ENCODE data around the gene DIAPH1.
A peak's percentile ranks its signal among the peaks of the same experiment; 100 is the strongest.

DIAPH1 gene

GRCh38 chr5:141517312-141517711, 101.5 kb downstream of the DIAPH1 start:
- no peak for DNase-seq

DNA sequence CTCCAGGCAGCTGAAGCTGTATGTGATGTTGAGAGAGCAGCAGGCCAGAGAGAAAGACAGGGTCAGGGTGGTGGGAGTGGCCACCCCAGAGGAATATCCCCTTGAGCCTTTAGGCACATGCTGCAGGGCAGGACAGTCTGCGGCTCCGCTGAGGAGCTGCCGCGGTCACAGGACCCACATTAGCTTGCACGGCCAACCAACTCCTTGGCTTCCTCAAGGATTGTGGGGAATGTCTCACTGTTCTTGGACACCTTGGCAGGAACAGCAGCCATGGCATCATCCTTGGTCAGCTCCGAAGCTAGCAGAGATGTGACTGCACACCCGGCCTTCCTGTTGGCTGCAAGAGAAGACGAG, 102.2 kb downstream of the DIAPH1 start:
- DNase-seq: no peak

- no peak for DNase-seq
Observed at GRCh38 chr5:141515946-141516671, 102.7 kb downstream of the DIAPH1 start.

- DNase-seq: no peak
Observed at GRCh38 chr5:141515141-141515540, 103.7 kb downstream of the DIAPH1 start.

DNA sequence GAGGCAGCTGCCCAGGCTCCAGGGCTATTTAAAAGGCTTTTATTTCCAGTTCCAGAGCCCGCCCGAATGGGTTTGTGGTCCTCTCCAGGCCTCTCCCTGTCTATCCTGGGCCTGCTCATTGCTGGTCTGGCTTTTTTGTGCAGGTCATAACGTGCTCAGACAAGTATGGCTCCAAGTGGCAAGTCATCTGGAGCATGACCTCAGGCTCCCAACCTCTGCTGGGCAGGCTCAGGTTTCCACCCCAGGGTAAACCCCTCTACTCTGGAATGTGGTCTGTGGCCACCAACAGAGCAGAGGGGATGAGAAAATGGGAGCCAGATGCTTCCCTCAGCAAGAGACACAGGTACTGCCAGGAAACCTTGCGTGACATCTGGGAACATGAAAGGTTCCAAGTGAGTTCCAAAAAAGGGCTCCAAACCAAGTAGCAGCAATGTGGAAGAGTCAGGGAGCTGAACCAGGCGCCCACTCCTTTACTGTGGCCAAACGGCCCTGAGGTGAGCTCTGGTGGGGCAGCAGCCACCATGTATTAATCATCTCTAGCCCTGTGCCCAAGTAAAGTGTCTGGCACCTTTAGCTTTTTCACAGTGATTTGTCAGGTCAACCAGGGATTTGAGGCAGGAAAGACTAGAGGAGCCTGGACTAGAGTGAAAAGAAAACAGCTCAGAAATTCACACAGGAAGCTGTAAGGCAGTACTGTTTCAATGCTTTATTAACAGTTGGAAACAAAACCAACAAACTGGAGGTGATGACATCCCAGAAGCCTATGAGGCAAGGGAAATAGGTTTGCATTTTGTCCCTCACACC, 104.3 kb downstream of the DIAPH1 start:
- no peak for DNase-seq

DNA sequence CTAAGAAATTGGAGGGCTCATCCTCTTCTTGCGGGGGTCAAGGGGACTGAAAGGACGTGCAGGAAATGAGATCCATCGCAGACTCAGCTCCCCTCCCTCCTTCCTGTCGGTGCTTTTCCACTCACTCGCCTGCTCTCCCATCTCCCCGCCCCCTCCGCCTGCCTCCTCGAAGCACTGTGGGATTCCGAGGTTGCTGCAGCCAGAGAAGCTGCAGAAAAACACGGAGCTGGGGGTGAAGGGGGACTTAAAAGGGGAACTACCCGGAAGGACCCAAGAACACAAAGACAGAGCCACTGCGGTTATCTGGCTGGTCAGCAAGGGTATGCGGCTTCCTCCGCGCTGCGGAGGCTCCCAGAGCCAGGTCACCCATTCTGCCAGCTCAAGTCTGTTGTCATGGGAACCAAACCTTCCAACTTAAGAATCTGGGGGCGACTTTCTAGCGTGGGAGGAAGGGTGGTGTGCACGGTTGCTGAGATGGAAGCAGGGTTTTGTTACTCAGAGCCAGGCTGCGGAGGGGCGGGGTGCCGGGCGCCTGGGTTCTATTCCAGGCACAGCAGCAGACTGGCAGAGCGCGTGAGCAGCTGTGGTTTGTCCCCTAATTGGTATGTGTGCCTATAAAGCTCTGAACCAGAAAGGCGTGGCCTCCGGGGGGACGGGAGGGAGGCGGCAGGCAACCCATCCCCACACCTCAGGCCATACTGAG, 105.0 kb downstream of the DIAPH1 start:
- peak; percentile 94 for DNase-seq

- DNase-seq: peak; percentile 92
Observed at GRCh38 chr5:141512911-141513626, 105.7 kb downstream of the DIAPH1 start.

DNA sequence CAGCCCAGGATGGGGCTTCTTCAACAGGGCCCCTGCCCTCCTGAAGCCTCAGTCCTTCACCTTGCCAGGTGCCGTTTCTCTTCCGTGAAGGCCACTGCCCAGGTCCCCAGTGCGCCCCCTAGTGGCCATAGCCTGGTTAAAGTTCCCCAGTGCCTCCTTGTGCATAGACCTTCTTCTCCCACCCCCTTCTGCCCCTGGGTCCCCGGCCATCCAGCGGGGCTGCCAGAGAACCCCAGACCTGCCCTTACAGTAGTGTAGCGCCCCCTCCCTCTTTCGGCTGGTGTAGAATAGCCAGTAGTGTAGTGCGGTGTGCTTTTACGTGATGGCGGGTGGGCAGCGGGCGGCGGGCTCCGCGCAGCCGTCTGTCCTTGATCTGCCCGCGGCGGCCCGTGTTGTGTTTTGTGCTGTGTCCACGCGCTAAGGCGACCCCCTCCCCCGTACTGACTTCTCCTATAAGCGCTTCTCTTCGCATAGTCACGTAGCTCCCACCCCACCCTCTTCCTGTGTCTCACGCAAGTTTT, 106.3 kb downstream of the DIAPH1 start:
- DNase-seq: peak; percentile 84

GRCh38 chr5:141511771-141512325, 107.0 kb downstream of the DIAPH1 start:
- no peak for DNase-seq

DNA sequence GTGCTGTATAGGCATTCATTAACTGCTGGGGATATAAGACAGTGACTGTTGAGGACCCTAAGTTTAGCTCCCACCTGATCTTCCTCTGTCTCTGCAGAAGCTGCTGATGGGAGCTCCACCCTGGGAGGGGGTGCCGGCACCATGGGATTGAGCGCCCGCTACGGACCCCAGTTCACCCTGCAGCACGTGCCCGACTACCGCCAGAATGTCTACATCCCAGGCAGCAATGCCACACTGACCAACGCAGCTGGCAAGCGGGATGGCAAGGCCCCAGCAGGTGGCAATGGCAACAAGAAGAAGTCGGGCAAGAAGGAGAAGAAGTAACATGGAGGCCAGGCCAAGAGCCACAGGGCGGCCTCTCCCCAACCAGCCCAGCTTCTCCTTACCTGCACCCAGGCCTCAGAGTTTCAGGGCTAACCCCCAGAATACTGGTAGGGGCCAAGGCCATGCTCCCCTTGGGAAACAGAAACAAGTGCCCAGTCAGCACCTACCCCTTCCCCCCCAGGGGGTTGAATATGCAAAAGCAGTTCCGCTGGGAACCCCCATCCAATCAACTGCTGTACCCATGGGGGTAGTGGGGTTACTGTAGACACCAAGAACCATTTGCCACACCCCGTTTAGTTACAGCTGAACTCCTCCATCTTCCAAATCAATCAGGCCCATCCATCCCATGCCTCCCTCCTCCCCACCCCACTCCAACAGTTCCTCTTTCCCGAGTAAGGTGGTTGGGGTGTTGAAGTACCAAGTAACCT, 107.8 kb downstream of the DIAPH1 start:
- DNase-seq: no peak

GRCh38 chr5:141510160-141510559, 108.6 kb downstream of the DIAPH1 start:
- no peak for DNase-seq

GRCh38 chr5:141508798-141509611, 109.8 kb downstream of the DIAPH1 start:
- peak; percentile 83 for DNase-seq

GRCh38 chr5:141508440-141508797, 110.4 kb downstream of the DIAPH1 start:
- no peak for DNase-seq

DNA sequence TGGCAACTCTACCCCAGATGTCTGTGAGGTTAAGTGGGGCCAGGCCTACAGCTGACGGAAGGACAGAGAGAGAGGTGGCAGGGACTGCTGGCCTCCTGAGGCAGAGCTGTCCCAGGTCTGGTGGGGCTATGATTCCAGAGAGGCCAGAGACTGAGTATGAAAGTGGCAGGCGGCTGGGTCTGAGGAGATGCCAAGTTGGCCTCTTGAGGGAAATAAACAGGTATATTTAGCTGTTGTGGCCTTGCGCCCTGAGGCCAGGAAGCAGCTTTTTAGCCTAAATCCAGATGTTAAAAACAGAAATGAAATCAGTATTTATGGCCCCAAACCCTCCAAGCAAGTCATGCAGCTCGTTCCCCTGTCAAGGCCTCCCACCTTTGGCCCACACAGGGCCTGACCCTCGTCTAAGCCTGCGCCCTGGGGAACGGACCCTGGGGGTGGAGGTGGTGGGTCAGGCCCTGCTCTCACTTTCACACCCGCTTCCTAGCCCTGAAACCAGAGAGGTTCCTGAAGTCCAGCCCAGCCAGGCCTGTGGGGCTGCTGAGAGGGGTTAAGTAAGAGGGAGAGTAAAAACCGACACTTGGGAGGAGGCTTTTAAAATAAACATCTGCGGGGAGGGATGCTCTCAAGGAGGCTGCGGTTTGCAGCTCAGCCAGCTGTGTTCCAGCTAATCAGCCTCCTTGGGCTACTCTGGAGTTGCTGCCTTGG, 111.3 kb downstream of the DIAPH1 start:
- no peak for DNase-seq

DNA sequence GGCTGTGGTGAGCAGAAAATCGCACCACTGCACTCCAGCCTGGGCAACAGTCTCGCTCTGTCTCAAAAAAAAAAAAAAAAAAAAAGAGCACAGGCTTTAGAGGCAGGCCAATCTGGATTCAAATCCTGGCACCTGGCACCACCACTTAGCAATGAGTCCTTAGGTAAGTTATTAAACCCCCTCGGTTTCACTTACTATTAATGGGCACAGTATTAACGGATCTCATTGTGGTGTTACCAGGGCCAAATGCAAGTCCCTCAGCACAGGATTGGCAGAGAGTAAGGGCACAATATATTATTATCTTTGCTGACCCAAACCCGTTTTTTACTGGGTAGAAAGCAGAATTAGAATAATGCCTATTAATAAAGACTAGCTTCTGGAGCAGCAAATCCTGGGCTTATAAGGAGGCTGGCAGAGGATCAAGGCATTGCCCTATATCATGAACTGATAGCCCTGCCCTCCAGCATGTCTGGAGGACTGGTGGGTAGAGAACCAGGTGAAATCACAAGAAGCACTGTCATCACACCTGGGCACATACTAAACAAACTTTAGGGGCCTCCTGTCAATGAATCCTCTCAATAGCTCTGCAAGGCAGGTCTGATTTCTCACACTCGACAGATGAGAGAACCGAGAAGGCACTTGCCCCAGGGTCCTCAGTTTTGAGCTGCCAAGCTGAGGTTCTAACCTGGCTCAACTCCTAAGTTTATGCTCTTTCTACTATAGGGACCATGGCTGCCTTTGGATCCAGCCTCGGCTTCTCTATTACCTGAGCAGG, 112.2 kb downstream of the DIAPH1 start:
- no peak for DNase-seq

GRCh38 chr5:141504216-141504615, 114.6 kb downstream of the DIAPH1 start:
- DNase-seq: no peak

- DNase-seq: no peak
Observed at GRCh38 chr5:141503681-141504080, 115.1 kb downstream of the DIAPH1 start.

DNA sequence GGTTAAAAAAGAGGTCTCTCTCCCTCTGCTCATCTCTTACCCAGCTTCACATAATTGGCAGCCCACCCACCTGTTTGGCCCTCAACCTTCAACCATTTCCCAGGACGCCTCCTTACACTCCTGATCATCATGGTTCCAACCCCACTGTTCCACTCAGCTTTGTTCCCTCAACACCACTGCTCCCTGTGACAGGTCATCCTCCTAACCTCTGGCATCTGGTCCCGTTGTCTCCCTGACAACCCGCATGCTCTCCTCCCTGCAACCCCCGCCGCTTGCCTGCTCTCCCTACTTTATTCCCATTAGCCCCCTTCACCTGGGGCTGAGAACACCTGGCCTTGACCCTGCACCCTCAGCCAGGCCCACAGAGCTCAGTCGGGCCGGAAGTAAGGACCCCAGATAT, 117.0 kb downstream of the DIAPH1 start:
- no peak for DNase-seq

DNA sequence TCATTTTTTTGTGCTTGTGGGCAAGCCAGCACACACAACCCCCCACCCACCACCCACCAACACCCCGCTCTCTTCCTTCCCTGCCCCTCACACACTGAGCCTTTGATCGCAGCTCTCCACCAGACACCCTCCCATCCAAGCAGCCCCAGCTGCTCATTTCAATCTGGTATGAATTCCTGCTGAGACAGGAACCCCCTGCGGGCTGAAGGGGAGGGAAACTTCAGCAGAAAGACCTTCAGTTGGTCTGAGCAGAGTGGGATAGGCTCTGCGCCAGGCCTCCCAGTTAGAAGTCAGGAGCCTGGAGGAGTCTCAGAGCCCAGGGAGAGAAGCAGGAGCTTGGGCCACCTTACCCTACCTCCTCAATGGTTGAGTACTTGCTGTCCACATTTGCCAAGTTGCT, 122.8 kb downstream of the DIAPH1 start:
- DNase-seq: peak; percentile 39

DNA sequence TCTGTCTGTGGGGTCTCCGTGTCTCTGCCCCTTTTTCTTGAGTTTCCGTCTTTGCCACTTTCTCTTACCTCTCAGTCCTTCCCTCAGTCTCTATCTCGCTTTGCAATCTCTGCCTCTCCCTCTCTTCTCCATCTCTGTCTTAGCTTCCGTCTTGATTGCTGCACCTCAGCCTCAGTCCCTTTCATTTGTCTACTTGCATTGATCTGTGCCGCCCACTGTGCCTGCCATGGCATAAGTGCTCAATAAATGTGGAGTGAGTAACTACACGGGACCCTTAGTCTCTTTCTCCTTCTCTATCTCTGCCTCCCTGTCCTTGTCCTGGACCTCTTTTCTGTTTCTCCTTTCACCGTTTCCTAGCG, 123.4 kb downstream of the DIAPH1 start:
- DNase-seq: no peak
